DMS153 treated with DMSO at 0.1 percent for 48 hours (cell line): ENCODE results near the gene CELA2A.
"Not testable (repeated sequence)": the region's sequence is repeated elsewhere in the genome, so short reads cannot be mapped to it uniquely, and the experiment has no call there.

ENCODE experiments used
- DNase-seq: peaks from one replicate; lab custom pipeline; 2025; ENCODE audit not compliant: unreplicated experiment; lab: John Stamatoyannopoulos, UW

CELA2A gene

DNA sequence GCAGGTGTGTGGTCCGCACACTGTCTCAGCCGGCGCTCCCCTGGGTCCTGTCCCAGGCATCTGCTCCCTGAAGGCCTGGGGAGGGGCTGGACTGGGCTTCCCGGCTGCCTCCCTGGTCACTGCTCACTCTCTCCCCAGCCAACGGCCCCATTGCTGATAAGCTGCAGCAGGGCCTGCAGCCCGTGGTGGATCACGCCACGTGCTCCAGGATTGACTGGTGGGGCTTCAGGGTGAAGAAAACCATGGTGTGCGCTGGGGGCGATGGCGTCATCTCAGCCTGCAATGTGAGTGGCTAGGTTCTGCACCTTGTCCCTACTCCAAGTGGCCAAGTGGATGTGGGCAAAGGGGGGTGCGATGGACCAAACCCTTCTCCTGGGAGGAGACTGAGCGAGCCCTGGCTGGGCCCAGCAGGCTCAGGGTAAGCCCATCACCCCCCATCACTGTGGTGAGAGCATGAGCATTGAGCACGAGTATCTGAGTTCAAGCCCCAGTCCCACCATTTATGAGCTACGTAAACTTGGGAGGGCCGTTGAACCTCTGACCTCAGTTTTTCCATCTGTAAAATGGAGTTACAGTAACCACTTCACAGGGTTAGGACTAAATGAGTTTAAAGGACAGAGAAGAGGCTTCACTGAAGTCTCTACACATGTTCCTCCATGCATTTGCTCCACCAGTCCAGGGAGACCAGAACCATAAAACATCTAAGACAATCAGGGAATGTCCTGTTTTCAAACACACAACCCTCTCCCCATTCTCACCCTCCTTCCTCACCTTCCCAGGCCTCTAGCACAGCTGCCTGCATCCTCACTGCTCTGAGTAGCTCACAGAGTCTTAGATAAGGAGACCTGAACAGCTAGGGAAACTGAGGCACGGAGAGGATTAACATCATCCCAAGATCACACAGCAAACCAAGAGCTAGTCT lies 11.8 kb upstream of the CELA2A start:
- DNase-seq, result no peak

DNA sequence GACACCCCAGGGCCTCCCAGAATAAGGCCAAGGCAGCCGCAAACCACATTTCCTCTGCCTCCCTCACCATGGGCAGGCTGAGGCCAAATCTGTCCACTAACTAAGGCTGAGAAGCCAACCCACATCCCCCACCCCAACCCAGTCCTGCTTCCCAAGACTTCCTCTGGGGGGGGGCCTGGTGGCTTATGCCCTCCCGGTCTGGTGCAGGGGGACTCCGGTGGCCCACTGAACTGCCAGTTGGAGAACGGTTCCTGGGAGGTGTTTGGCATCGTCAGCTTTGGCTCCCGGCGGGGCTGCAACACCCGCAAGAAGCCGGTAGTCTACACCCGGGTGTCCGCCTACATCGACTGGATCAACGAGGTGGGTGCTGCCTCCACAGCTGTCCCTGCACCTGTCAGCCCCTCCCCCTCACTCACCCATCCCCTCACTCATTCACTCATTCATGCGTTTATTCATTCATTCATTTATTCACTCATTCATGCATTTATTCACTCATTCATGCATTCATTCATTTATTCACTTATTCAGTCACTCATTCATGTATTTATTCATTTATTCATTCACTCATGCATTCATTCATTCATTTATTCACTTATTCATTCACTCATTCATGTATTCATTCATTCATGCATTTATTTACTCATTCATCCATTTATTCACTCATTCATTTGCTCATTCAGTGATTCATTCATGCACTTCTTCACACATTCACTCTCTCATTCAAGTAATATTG lies 11.0 kb upstream of the CELA2A start:
- no peak for DNase-seq

DNA sequence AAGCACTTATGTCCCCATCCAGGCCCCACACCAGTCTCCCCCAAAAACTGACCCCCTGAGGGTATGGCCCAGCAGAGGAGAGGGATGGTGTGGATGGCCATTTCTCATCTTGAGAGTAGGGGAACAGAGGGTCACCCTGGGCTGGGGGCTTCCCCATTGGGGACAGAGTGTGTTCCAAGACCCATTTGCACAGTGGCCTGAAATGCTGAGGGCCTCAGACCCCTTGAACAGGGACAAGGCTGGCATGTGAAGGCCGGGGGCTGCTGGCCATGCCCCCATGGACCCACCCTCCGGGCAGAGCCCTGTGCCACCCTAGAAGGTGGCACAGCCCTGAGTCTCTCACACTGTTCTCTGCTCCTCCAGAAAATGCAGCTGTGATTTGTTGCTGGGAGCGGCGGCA lies 10.3 kb upstream of the CELA2A start:
- no peak for DNase-seq

DNA sequence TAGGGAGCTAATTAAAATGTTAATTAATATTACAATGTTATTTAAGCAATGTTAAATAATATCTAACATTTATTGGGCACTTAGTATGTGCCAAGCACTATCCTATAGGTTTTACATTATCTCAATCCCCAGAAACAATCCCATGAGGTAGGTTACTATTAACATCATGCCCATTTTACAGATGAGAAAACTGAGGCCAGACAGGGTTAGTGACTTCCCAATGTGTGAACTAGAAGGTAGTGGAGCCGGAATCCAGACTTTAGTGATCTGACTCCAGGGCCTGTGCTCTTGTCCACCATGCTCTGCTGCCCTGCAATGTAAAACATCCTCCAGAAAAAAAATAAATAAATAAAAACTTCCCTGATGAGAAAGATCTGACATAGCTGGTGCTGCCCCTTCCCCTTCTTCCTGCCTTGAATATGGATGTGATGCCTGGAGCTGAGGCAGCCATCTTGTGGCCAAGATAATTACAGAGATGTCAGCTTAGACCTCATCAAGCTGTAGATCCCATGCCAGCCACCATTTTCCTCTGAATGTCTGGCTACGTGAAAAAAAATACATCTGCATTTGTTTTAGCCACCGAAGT lies 7.6 kb upstream of the CELA2A start:
- DNase-seq, result no peak

DNA sequence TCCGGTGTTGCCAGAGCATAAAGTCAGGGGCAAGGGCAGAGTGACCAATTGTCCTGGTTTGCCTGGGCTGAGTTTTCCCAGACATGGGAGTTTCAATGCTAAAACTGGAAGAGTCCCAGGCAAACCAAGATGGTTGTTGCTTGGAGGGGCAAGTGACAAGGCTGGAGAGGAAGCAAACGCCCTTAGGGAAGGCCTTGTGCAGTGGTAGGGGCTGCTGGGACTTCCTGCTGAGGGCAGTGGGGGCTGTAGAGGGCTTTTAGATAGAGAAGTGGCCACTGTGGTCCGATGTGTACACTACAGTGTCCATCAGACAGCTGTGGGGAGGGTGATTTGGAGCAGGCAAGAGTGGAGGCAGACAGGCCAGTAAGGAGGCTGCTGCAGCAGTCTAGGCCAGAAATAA lies 7.0 kb upstream of the CELA2A start:
- no peak for DNase-seq

DNA sequence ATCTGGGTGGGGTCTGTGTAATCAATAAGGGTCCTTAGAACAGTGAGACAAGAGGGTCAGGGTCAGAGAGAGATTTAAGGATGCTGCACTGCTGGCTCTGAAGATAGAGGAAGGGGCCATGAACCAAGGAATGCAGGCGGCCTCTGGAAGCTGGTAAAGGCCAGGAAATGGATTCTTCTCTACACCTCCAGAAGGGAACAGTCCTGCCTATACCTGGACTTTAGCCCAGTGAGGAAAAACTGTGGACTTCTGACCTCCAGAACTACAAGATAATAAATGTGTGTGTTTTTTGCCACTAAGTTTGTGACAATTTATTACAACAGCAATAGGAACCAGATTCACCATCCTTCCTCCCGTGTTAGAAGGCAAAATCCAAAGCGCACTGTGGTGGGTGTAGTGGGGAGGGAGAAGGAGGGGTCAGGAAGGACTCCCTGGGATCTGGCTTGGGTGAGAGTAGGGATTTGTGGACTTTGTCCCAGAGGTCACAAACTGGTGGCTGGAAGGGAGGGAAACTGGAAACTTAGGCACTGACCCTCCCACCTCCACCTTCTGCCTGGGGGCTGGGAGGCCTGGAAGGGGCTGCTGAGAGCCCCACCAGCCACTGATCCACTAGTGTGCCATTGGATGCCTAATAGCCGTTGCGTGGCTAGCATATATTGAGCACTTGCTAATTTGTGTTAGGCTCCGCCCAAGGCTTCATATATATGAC lies 5.4 kb upstream of the CELA2A start:
- DNase-seq, result no peak

DNA sequence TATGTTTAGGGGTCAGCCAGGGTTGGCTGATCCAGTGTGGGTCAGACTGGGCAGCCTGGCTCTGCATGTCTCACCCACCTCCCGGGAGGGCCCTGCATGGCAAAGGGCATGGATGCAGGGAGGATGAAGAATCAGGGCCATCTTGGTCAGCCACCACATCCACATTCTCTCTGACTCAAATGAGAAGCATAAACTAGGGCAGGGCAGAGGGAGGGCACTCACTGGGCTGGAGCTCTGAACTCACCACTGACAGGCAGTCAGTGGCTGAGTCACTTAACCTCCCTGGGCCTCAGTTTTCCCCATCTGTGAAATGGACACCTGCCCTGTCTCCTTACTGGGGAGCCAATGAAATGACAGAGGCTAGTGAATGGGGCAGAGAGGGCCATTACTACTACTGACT lies 4.3 kb upstream of the CELA2A start:
- DNase-seq, result no peak

DNA sequence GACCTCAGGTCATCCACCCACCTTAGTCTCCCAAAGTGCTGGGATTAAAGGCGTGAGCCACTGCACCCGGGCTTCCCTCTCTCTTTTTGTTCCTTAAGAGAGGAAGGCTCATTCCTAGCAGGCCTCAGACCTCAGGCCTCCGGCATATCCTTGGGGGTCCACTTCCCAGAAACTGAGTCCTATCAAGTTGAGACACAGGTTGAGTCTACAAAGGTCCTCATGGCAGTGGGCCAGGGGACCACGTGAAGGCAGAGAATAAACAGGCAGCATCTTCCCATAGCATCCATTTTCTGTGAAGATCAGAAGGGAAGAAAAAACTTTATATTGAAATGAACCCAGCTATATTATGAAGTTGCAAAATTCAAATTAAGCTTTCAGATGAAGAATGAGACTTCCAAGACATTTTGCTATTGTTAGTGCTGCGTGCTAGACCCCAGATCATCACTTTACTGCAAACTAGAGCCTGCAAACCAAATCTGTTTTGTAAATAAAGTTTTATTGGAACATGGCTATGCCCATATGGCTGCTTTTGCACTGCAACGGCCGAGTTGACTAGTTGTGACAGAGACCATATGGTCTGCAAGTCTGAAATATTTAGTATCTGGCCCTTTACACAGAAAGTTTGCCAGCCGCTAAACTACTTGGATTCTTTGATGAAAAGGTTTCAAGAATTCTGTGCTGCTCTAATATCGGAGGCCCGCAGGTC lies 3.5 kb upstream of the CELA2A start:
- DNase-seq, result no peak

DNA sequence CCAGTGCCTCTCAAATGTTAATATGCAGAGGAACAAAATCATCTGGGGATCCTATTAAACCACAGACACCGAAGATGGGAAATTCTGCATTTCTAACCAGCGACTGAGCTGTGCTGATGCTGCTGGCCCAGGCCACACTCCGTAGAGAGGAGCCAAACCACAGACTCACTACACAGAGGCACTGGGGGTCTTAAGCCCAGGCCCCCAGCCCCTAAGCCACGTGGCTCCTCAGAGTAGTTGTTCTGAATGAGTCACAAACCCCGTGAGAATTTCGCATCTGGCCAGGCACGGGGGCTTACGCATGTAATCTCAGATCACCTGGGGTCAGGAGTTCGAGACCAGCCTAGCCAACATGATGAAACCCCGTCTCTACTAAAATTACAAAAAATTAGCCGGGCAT lies 2.8 kb upstream of the CELA2A start:
- DNase-seq, result no peak

DNA sequence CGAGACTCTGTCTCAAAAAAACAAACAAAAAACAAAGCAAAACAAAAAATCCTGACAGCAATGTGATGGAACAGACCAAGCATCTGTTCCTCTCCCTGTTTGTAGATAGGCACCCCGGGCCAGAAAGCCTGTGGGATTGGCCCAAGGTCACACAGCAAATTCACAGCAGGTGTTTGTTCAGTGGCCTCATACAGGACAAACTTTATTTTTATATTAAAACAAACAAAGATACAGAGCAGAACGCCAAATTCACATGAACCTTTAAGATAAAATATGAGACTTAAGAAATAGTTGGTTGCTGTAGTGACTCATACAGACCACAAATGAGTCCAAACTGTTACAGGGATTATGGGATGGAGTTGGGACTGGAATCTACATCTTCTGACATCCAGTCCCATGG lies 2.3 kb upstream of the CELA2A start:
- DNase-seq, result no peak

DNA sequence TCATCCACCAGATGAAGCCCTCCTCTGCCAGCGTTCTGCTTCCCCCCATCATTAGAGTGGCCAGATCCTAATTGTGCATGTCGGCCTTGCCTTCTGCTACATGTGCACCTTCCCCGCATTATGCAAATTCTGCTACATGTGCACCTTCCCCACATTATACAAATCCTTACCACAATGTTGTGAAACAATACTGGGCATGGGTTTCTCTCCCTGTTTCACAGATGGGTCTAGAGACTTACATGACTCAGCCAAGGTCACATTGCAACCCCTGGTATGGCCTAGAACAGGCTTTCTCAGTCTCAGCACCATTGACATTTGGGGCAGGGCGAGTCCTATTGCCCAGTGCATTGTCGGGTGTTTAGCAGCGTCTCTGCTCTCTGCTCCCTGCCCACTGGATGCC lies 1.0 kb upstream of the CELA2A start:
- DNase-seq, result no peak

DNA sequence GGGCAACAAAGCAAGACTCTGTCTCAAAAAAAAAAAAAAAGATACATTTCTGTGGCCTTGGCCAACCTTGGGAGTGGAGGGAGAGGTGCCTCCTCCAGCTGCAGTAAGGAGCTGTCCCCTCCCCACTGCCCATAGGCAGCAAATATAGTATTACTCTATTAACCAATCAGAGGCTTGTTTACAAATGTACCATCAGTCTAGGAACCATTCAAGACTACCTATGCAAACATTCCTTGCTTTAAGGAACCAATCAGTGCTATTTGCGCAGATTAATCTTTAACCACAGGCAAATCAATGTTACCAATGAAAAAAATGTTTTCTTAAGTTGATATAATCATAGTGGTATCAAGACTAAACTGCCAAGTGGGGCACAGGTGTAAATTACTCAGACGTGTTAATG lies 1.1 kb downstream of the CELA2A start:
- DNase-seq, result no peak

DNA sequence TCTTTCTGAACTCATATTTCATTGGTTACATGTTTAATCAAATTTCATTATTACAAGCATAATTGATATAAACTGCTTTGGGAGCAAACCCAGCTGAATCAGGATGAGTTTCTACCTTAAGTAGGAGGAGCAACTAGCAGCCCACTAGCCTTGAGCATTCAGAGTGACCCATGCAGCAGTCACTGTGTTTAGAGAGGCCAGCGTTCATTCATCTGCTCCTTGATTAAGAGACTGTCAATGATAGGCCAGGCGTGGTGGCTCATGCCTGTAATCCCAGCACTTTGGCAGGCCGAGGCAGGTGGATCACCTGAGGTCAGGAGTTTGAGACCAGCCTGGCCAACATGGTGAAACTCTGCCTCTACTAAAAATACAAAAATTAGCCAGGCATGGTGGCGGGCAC lies 1.9 kb downstream of the CELA2A start:
- not testable (repeated sequence) for DNase-seq

DNA sequence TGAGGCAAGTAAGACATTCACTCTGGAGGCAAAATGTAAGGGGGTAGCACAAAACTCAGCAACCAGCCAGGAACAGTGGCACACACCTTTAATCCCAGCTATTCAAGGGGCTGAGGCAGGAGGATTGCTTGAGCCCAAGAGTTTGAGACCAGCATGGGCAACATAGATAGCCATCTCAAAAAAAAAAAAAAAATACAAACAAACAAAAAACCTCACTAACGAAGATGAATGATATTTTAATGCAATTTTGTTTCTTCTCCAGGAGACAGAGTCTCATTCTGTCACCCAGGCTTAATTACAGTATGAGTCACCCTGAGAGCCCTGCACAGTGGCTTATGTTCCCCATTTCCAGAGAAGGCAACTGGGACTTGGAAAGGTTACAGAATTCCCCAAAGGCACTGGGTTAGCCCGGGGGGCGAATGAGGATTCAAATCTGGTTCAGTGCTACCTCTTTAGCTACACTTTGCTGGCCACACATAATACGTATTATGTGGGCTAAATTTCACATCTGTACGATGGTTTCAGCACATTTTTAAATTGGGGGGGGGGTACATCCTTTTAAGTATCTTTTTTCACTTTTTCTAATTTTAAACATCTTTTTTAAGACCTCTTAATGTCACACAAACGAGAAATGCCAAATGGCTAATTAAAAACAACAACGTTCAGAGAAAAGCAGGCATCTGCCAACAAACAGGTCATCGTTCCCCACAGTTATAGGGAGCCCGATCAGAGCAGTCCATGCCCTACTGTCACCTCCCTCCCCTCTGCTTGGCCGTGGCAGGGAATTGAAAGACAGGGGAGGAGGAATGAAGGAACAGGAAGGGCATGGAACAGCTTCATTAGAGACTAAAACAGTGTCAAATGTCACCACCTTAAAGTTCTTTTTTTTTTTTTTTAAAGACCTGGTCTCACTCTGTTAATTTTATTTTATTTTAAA lies 3.5 kb downstream of the CELA2A start:
- DNase-seq, result no peak

DNA sequence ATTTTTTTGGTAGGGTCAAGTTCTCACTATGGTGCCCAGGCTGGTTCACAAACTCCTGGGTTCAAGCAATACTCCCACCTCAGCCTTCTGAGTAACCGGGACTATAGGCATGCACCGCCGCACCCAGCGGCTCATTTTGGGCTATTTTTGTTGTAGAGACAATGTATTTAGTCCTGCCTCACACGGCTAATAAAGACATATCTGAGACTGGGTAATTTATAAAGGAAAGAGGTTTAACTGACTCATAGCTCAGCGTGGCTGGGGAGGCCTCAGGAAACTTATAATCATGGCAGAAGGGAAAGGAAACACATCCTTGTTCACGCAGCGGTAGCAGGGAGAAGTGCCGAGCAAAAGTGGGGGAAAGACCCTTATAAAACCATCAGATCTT lies 4.2 kb downstream of the CELA2A start:
- DNase-seq, result no peak

DNA sequence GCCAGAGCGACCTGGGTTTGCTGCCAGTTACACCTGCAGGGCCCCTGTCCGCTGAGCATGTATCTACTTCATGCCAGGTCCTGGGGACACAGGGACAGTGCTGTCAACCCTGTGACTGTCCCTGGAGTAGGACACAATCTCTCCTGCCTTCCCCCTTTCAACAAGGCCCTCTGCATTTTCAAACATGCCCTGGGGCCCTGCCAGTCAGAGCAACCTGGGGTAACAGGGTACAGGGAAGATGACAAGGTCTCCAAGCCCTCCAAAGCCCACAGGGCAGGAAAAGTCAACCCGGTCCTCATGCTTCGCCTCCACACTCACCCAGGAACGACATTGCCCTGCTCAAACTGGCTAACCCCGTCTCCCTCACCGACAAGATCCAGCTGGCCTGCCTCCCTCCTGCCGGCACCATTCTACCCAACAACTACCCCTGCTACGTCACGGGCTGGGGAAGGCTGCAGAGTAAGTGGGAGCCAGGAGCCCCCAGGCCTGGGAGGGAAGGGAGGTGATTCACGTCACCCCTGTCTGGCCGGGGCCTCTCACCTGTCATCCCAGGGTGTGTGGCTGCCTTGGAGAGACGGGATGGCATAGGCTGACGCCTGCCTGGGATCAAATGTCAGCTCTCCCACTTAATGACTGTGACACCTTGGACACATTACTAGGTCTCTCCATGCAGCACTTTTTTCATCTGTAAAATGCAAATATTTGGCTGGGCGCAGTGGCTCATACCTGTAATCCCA lies 6.7 kb downstream of the CELA2A start:
- DNase-seq, result not testable (repeated sequence)

DNA sequence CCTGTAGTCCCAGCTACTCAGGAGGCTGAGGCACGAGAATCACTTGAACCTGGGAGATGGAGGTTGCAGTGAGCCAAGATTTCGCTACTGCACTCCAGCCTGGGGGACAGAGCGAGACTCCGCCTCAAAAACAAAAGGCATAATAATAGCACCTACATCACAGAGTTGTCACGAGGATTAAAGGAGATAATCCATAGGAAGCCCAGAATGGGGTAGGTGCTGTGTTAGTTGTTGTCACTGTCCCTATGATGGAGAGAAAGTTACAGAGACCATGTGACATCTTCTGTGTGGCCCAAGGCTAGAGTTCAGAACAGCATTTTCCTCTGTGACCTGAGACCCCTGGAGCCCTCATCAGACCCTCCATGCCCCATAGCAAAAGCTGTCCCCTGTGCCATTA lies 7.4 kb downstream of the CELA2A start:
- not testable (repeated sequence) for DNase-seq

DNA sequence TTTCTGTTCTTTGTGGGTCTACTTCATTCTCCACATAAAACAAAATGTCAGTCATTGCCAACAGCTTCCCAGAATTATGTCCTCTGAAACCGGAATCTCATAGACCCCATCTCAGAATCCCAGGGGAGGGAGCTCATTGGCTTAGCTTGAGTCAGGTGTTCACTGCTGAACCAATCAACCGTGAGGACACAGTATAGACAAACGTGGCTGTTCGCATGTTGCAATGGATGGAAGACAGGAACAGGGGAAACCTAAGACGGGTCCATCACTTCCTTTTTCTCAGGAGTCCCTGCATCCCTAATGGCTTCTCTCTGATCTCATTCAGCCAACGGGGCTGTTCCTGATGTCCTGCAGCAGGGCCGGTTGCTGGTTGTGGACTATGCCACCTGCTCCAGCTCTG lies 9.1 kb downstream of the CELA2A start:
- DNase-seq, result no peak
